Activated CD8-positive, alpha-beta T cell treated with anti-CD3 and anti-CD28 coated beads for 36 hours (primary cell): ENCODE results near the gene TRIM67. TPM values are rescaled to one million over a fixed set of nuclear protein-coding genes. Genes with fewer than 3 reads are reported as not detected.

ENCODE experiments used
- ATAC-seq: fragments of 200-7000 bp; cut with Tn5 transposase; one replicate; pipeline ENCODE4 v1.10.0; 2021; ENCODE audit warnings: mild to moderate bottlenecking, moderate library complexity
- CTCF ChIA-PET: fragments of 350-600 bp; sonication (Branson Sonifier 250); formaldehyde crosslinking; loops from one replicate; lab custom pipeline; 2021; ENCODE audit warnings: antibody characterized with exemption; lab: Charles Lee
- POLR2A ChIA-PET: fragments of 350-600 bp; sonication (Branson Sonifier 250); formaldehyde crosslinking; loops from one replicate; lab custom pipeline; 2021; ENCODE audit warnings: antibody characterized with exemption; lab: Charles Lee
- DNase-seq: peaks from one replicate; pipeline ENCODE4 v3.0.0-alpha.2; 2020
- H3K27ac Mint-ChIP-seq: one replicate; pipeline ENCODE4 v1.8.0; 2021; ENCODE audit warnings: mild to moderate bottlenecking, mixed read lengths
- H3K27me3 Mint-ChIP-seq: one replicate; pipeline ENCODE4 v1.8.0; 2021; ENCODE audit warnings: mixed read lengths
- H3K36me3 Mint-ChIP-seq: one replicate; pipeline ENCODE4 v1.8.0; 2021; ENCODE audit warnings: low read depth, mixed read lengths
- H3K4me1 Mint-ChIP-seq: one replicate; pipeline ENCODE4 v1.8.0; 2021; ENCODE audit warnings: low read depth, mixed read lengths
- H3K4me3 Mint-ChIP-seq: one replicate; pipeline ENCODE4 v1.8.0; 2021; ENCODE audit warnings: mild to moderate bottlenecking, moderate library complexity, mixed read lengths
- H3K9me3 Mint-ChIP-seq: one replicate; pipeline ENCODE4 v1.8.0; 2021; ENCODE audit warnings: mixed read lengths
- intact Hi-C: fragments of 100-400 bp; cut with micrococcal nuclease; formaldehyde crosslinking; loops from one replicate; pipeline ENCODE4 v1.10.0; 2022
- total RNA-seq, 2 experiments: library from RNA; stranded (reverse); gene quantifications; one replicate each; pipeline ENCODE4 v1.2.3, GENCODE V29; 2021
- TF ChIP-seq, protein P1 (sequence below): fragments of 200-600 bp; IDR thresholded peaks from one replicate; pipeline ENCODE4 v1.8.0; 2022; ENCODE audit warnings: antibody characterized with exemption, mild to moderate bottlenecking

The TRIM67 gene
- total RNA-seq, 2 experiments from 2014 or later: not detected

DNA sequence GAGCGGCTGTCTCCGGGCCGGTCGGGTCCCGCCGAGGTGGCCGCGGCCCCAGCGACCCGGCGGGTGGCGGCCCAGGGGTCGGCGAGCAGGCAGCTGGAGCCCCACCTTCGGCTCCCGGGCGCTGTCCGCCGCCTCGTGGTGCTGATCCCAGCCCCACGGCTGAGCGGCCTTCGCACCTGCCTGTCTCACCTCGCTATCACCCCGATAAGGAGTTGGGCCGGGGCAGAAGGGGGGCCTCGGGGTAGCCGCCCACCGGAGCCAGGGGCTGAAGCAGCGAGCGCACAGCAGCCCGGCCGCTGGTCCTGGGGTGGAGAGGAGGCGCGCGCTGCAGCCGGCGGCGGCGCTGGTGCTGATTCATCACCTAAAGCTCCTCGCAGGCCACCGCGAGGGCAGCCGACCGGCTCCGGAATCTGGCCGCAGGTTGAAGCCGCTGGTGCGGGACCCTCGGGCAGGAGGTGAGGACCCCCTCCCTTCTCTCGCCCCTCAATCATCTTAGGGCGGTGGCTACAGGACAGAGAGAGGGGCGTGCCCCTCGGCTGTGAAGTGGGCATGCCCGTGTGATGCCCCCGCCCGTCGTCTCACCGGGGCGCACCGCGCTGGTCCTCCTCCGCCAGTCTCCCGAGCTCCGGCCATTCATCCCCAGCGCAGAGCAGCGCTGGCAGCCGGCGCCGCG is 575 bp downstream of the TRIM67 start:
- ChIA-PET CTCF (interaction anchor here (1.6 kb wide), 1 partner anchor 53 kb away, joined by 4 read pairs; no protein-coding TSS in a partner anchor), POLR2A (interaction anchor here (1.3 kb wide), 1 partner anchor 342 kb away, joined by 3 read pairs; no protein-coding TSS in a partner anchor)
- DNase-seq (peak; percentile 45), ATAC-seq (peak; percentile 64)
- Mint-ChIP-seq H3K4me1 (peaks cover 7% of the 10 kb centered on the region), H3K36me3 (no peaks in the 10 kb centered on the region), H3K27ac (no peak overlapping the region), H3K4me3 (no peak overlapping the region), H3K27me3 (peaks cover 55% of the 10 kb centered on the region), H3K9me3 (no peaks in the 10 kb centered on the region)
- intact Hi-C loops: no loop called here
- TF ChIP-seq, protein P1, sequence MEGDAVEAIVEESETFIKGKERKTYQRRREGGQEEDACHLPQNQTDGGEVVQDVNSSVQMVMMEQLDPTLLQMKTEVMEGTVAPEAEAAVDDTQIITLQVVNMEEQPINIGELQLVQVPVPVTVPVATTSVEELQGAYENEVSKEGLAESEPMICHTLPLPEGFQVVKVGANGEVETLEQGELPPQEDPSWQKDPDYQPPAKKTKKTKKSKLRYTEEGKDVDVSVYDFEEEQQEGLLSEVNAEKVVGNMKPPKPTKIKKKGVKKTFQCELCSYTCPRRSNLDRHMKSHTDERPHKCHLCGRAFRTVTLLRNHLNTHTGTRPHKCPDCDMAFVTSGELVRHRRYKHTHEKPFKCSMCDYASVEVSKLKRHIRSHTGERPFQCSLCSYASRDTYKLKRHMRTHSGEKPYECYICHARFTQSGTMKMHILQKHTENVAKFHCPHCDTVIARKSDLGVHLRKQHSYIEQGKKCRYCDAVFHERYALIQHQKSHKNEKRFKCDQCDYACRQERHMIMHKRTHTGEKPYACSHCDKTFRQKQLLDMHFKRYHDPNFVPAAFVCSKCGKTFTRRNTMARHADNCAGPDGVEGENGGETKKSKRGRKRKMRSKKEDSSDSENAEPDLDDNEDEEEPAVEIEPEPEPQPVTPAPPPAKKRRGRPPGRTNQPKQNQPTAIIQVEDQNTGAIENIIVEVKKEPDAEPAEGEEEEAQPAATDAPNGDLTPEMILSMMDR: no peak

DNA sequence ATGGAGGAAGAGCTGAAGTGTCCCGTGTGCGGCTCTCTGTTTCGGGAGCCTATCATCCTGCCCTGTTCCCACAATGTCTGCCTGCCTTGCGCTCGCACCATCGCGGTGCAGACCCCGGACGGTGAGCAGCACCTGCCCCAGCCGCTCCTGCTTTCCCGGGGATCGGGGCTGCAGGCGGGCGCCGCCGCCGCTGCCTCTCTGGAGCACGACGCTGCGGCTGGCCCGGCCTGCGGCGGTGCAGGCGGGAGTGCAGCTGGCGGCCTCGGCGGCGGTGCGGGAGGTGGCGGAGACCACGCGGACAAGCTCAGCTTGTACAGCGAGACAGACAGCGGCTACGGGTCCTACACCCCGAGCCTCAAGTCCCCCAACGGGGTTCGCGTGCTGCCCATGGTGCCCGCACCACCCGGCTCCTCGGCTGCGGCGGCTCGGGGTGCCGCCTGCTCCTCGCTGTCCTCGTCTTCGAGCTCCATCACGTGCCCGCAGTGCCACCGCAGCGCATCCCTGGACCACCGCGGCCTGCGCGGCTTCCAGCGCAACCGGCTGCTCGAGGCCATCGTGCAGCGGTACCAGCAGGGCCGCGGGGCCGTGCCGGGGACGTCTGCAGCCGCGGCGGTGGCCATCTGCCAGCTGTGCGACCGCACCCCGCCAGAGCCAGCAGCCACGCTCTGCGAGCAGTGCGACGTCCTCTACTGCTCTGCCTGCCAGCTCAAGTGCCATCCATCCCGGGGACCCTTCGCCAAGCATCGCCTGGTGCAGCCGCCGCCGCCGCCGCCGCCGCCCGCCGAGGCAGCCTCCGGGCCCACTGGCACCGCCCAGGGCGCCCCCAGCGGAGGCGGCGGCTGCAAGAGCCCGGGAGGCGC is 1.3 kb downstream of the TRIM67 start:
- TF ChIP-seq, protein P1: no peak
- CTCF ChIA-PET: interaction anchor here (1.6 kb wide), 1 partner anchor 52 kb away, joined by 4 read pairs; no protein-coding TSS in a partner anchor
- ATAC-seq: no peak
- Mint-ChIP-seq H3K36me3 (no peaks in the 10 kb centered on the region), H3K27me3 (peaks cover 57% of the 10 kb centered on the region), H3K9me3 (no peaks in the 10 kb centered on the region), H3K27ac (no peak overlapping the region), H3K4me1 (peaks cover 7% of the 10 kb centered on the region), H3K4me3 (no peak overlapping the region)
- intact Hi-C loops: no loop called here
- POLR2A ChIA-PET: interaction anchor here (1.3 kb wide), 1 partner anchor 343 kb away, joined by 3 read pairs; no protein-coding TSS in a partner anchor
- DNase-seq: no peak

DNA sequence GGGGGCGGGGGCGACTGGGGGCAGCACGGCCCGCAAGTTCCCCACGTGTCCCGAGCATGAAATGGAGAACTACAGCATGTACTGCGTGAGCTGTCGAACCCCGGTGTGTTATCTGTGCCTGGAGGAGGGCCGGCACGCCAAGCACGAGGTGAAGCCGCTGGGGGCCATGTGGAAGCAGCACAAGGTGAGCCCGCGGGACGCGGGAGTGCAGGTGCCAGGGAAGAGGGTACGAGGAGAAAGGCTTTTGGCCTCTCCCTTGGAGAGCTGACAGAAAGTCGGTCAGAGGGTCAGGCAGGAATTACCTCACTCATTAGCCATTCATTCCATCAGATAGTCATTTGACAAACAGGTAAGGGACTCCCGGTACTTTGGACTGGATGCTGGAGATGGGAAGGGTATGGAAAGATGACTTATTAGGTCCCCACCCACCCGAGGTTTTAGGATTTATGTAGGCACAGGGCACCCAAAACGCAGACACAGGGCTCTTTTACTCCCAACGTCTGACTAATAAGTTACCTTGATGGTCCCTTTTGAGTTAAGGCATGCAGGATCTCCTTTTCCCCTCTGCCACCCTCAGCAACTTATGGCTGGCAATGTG is 2.1 kb downstream of the TRIM67 start:
- TF ChIP-seq, protein P1: no peak
- no peaks in the 10 kb centered on the region for H3K9me3 Mint-ChIP-seq
- no peak overlapping the region for H3K4me3 Mint-ChIP-seq
- peaks cover 58% of the 10 kb centered on the region for H3K27me3 Mint-ChIP-seq
- intact Hi-C loops: no loop called here
- ChIA-PET CTCF (interaction anchor here (1.6 kb wide), 1 partner anchor 52 kb away, joined by 4 read pairs; no protein-coding TSS in a partner anchor), POLR2A (interaction anchor here (1.3 kb wide), 1 partner anchor 343 kb away, joined by 3 read pairs; no protein-coding TSS in a partner anchor)
- DNase-seq (no peak), ATAC-seq (no peak)
- no peak overlapping the region for H3K27ac Mint-ChIP-seq
- H3K4me1 Mint-ChIP-seq: peaks cover 7% of the 10 kb centered on the region
- no peaks in the 10 kb centered on the region for H3K36me3 Mint-ChIP-seq

DNA sequence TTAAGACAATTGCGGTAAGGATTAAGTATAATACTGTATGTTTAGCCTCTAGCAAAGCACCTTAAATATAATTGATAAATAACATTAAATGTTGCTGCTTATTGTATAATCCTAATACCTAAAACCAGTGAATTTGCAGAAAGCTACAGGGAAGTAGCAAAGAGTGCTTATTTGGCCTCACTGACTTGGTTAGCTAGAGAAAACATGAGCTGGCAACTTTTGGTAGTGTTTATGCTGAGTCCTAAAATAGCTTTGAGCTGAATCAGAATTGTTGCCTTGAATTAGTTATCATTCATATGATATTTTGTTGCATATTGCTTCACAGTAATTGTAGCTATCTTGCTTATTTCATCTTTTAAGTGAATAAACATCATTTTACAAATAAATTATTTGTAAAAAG is 3.5 kb downstream of the TRIM67 start:
- TF ChIP-seq, protein P1: no peak
- H3K4me1 Mint-ChIP-seq: peaks cover 7% of the 10 kb centered on the region
- no peak for ATAC-seq
- no peak for DNase-seq
- ChIA-PET CTCF (interaction anchor here (0.9 kb wide), 1 partner anchor 45 kb away, joined by 3 read pairs; no protein-coding TSS in a partner anchor), POLR2A (no interaction called here)
- peaks cover 48% of the 10 kb centered on the region for H3K27me3 Mint-ChIP-seq
- no peak overlapping the region for H3K27ac Mint-ChIP-seq
- H3K4me3 Mint-ChIP-seq: no peak overlapping the region
- H3K36me3 Mint-ChIP-seq: no peaks in the 10 kb centered on the region
- H3K9me3 Mint-ChIP-seq: no peaks in the 10 kb centered on the region
- intact Hi-C loops: no loop called here
